Kidney (tissue), 14 donors: Measurements from ENCODE around the gene SBF2. TPM values are rescaled to one million over a fixed set of nuclear protein-coding genes. Genes with fewer than 3 reads are reported as not detected.

Experiments used
- DNase-seq, 5 donors: peaks; one replicate each; pipeline ENCODE4 v3.0.0-alpha.2; 2013 to 2020
- FAIRE-seq: peaks from 2 replicates; lab custom pipeline; 2012; peaks lifted over from hg19 to GRCh38; lab: Jason Lieb, UNC
- H3K27ac ChIP-seq, 2 donors: one replicate each; pipeline ENCODE4 v1.7.0; 2013; ENCODE audit warnings: low read depth in 2 of 2, low read length in 2 of 2, inconsistent platforms in 1 of 2
- H3K27me3 ChIP-seq: one replicate; pipeline ENCODE4 v1.7.1; 2013; ENCODE audit warnings: low read length, inconsistent platforms; ENCODE audit not compliant: control insufficient read depth, insufficient read depth
- H3K36me3 ChIP-seq, 3 donors: one replicate each; pipeline versions ENCODE4 v1.7.0 to v1.7.1; 2013; ENCODE audit warnings: low read length in 3 of 3, control low read depth in 1 of 3, inconsistent platforms in 1 of 3; ENCODE audit not compliant: insufficient read depth in 3 of 3, control insufficient read depth in 2 of 3
- H3K4me1 ChIP-seq, 3 donors: one replicate each; pipeline versions ENCODE4 v1.7.0 to v1.7.1; 2013; ENCODE audit warnings: low read length in 3 of 3, inconsistent platforms in 1 of 3, low read depth in 1 of 3; ENCODE audit not compliant: control insufficient read depth in 2 of 3, insufficient read depth in 2 of 3
- H3K4me3 ChIP-seq, 3 donors: one replicate each; pipeline versions ENCODE4 v1.7.0 to v1.8.1; 2013; ENCODE audit warnings: low read length in 3 of 3, control low read depth in 1 of 3, inconsistent platforms in 1 of 3
- H3K9ac ChIP-seq, 3 donors: one replicate each; pipeline versions ENCODE4 v1.7.0 to v1.7.1; 2013; ENCODE audit warnings: low read length in 3 of 3, control low read depth in 1 of 3, inconsistent platforms in 1 of 3
- H3K9me3 ChIP-seq, 3 donors: one replicate each; pipeline versions ENCODE4 v1.7.0 to v1.7.1; 2013; ENCODE audit warnings: low read length in 3 of 3, control low read depth in 1 of 3, inconsistent platforms in 1 of 3; ENCODE audit not compliant: control insufficient read depth in 2 of 3, insufficient read depth in 1 of 3
- CTCF ChIP-seq: IDR thresholded peaks from 3 replicates; pipeline ENCODE4 v1.5.1; 2012; ENCODE audit warnings: mild to moderate bottlenecking, moderate library complexity, borderline replicate concordance; ENCODE audit not compliant: insufficient read depth; ENCODE audit errors: extremely low read depth
- intact Hi-C: fragments of 100-400 bp; cut with DNase I; formaldehyde crosslinking; loops from one replicate; pipeline ENCODE4 v1.11.1; 2022
- polyA plus RNA-seq: library from polyadenylated mRNA; stranded (reverse); fragments of 350-450 nt; fragmentation: Illumina TruSeq; extraction: RNeasy Lipid Tissue Mini Kit (QIAGEN cat#74804); gene quantifications from one replicate; pipeline ENCODE4 v1.2.3, GENCODE V29; 2014; ENCODE audit warnings: low read depth, low replicate concordance; ENCODE audit not compliant: insufficient read depth
- total RNA-seq: library from RNA; stranded (reverse); fragmentation: NEBNext Ultra II Directional; extraction: Animal tissue kit (Norgen Biotek cat#: 25700); gene quantifications from one replicate; pipeline ENCODE4 v1.2.1, GENCODE V29; 2021
- donor health status: control.
- donor health status: control.
- donor health status: control.
- donor health status: control.
- donor health status: control.
- donor health status: DM: yes; HTN: yes; CAD: no.
- donor health status: Normal renal cell carcinoma (clear cell type).

Gene SBF2
- total and polyA plus RNA-seq, 2 donors from 2014 or later: 13.1 to 55.4 TPM

GRCh38 chr11:9780929-9781328 is 513.1 kb downstream of the SBF2 start:
- intact Hi-C loops: no loop called here
- H3K36me3 ChIP-seq: peaks cover 8 to 29% (median 14%) of the 10 kb centered on the region in 3 donors

GRCh38 chr11:9777525-9777924 is 516.5 kb downstream of the SBF2 start:
- H3K27ac ChIP-seq: no peak overlapping the region
- no peak overlapping the region for H3K4me3 ChIP-seq
- DNase-seq: no peak
- intact Hi-C loops: no loop called here
- H3K9me3 ChIP-seq: no peaks in the 10 kb centered on the region
- H3K27me3 ChIP-seq: no peaks in the 10 kb centered on the region
- peaks cover 8 to 22% (median 14%) of the 10 kb centered on the region in 3 donors for H3K36me3 ChIP-seq
- no peak for FAIRE-seq
- TF ChIP-seq CTCF: no peak
- H3K4me1 ChIP-seq: peaks cover 0 to 7% (median 0%) of the 10 kb centered on the region in 3 donors
- H3K9ac ChIP-seq: no peak overlapping the region

More at GRCh38 chr11:9780929-9781328, 513.1 kb downstream of the SBF2 start:
- Histone ChIP-seq H3K9me3 (no peaks in the 10 kb centered on the region), H3K27me3 (no peaks in the 10 kb centered on the region), H3K4me1 (no peaks in the 10 kb centered on the region), H3K4me3 (no peak overlapping the region), H3K9ac (no peak overlapping the region), H3K27ac (no peak overlapping the region)
- DNase-seq (no peak), FAIRE-seq (no peak)
- TF ChIP-seq CTCF: no peak

- Histone ChIP-seq H3K36me3 (peaks cover 8 to 22% (median 14%) of the 10 kb centered on the region in 3 donors), H3K4me3 (no peak overlapping the region), H3K9ac (no peak overlapping the region), H3K27ac (no peak overlapping the region), H3K4me1 (peaks cover 0 to 7% (median 0%) of the 10 kb centered on the region in 3 donors), H3K27me3 (no peaks in the 10 kb centered on the region), H3K9me3 (no peaks in the 10 kb centered on the region)
- no peak for DNase-seq
- intact Hi-C loops: no loop called here
- TF ChIP-seq CTCF: no peak
- no peak for FAIRE-seq
Observed at GRCh38 chr11:9777066-9777465, 517.0 kb downstream of the SBF2 start.

GRCh38 chr11:9776203-9776602 is 517.8 kb downstream of the SBF2 start:
- Histone ChIP-seq H3K9ac (no peak overlapping the region), H3K4me1 (peaks cover 0 to 7% (median 0%) of the 10 kb centered on the region in 3 donors), H3K36me3 (peaks cover 8 to 20% (median 13%) of the 10 kb centered on the region in 3 donors), H3K4me3 (no peak overlapping the region), H3K27me3 (no peaks in the 10 kb centered on the region), H3K9me3 (no peaks in the 10 kb centered on the region), H3K27ac (no peak overlapping the region)
- intact Hi-C loops: no loop called here
- FAIRE-seq (no peak), DNase-seq (no peak)
- no peak for TF ChIP-seq CTCF
